Measurements from ENCODE around the gene CLCNKB.
"Not testable (repeated sequence)": the region's sequence is repeated elsewhere in the genome, so short reads cannot be mapped to it uniquely, and the experiment has no call there.

CLCNKB gene

DNA sequence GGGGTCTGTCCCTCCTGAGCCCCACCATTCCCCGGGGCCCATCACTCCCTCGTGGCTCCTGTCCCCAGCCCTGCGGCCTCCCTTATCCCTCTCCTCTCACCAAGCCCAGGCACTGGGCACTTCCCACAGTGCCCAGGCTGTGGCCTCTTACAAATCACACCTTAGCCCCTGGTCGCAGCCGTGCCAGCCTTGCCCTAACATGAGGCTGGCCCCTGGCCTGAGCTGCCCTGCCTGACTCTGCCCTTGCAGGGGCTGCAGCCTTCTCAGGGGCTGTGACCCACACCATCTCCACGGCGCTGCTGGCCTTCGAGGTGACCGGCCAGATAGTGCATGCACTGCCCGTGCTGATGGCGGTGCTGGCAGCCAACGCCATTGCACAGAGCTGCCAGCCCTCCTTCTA is 8.4 kb downstream of the CLCNKB start:
- not testable (repeated sequence) for DNase-seq
- intact Hi-C loops (cut with DNase I), result loop anchor here (10.0 kb wide), 1 partner anchor 257 kb away; no protein-coding TSS in a partner anchor

DNA sequence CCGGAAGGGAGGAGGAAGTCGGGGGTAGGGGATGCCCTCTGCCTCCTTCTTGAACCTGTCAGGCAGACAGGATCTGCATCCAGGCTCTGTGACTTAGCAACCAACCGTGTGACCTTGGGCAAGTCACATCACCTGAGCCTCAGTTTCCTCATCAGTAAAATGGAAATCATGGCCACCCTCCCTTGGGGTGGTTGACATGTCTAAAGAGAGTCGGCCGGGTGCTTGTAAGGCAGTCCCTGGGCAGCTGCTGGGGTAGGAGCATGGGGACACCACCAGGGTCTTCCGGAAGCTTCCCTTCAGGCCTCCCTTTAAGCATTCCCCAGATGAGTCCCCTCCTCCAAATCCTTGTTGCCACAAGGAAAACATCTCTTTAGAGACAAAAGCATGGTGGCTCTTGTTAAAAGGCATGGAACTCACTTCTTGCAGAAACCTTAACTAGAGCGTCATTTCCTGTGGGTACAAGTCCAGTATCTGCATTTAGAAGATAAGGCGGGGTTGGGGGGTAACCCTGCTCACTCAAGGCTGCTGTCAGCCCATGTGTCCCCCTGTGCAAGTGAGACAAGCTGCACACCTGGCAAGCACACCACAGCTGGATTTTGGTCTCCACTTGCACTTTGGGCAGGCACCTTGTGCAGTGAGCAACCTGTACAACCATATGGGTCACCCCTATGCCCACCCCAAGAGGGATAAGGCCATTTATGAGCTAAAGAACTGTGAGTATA is 10.4 kb downstream of the CLCNKB start:
- DNase-seq, result no peak
- intact Hi-C loops (cut with DNase I), result loop anchor here (10.0 kb wide), 1 partner anchor 259 kb away; no protein-coding TSS in a partner anchor

DNA sequence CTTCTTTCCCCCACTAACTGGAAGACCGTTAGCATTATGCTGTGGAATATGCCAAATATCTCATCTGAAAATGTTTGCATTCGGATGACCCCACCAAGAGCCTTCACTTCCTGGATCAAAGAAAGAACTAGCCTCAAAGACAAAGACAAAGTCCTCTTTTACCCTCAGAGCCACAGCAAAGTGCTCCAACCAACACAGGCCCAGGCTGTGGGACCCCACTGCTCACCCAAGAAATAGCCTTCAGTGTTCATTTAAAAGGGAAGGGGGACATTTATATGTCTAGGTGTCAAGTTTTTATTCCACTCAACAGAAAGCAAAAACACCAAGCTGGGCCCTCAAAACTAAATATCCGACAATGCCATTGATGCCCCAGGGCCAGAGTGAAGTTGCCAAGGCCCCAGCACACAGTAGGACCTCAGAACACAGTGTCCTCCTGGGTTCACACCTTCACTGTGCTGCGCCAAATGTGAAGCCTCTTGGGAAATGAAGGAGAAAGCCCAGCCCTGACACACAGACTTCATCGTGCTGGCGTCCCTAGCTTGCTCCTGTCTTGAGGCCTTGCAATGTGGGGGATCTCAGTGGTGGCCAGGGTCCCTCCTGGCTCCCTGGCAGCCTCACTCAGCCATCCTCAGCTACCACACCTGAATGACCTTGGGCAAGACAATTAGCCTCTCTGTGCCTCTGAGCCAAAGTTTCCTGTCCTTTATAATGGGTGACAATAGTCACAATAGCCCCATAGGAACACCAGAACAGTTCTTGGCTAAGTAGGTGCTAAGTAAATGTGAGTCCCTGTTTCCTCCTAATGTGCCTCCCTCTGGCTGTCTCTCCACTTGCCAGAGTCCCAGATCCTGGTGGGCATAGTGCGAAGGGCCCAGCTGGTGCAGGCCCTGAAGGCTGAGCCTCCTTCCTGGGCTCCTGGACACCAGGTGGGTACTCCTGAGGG is 11.3 kb downstream of the CLCNKB start:
- intact Hi-C loops (cut with DNase I), result loop anchor here (10.0 kb wide), 1 partner anchor 260 kb away; no protein-coding TSS in a partner anchor
- DNase-seq, result no peak

DNA sequence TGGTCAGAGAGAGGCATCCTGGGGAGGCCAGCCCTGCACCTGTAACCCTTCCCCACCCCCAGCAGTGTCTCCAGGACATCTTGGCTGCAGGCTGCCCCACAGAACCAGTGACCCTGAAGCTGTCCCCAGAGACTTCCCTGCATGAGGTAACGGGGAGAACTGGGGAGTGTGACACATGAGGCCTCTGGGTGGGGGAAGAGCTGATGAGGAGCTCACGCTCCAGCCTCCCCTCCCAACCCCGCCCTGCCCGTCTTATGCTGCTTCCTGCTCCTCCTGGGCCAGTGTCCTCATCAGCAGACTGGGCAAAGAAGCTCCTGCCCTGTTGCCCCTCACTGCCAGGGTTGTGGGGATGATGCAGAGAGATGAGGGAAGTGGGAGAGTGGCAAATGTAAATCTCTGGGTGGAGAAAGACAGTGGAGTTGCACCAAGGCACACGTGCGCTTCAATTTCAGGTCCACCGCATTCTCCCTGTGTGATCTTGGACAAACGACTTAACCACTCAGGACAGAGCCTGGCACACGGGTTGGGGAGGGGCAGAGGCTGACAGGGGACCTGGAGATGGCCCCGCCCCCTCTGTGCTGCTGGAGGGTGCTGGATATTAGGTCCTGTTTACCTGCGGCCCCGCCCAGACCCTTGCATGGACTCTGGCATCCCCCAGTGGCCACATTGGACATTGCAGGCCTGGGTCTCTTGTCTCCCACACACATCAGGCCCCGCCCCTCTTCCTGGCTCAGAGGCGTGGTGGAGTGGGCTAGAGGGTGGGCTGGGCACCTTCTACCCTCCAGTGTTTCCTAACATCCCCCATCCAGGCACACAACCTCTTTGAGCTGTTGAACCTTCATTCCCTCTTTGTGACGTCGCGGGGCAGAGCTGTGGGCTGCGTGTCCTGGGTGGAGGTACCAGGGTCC is 12.3 kb downstream of the CLCNKB start:
- peak; percentile 61 to 91 (median 82) for DNase-seq
- intact Hi-C loops (cut with DNase I), result loop anchor here (2.0 to 10.0 kb wide), 2 partner anchors 47 to 261 kb away; no protein-coding TSS in a partner anchor

DNA sequence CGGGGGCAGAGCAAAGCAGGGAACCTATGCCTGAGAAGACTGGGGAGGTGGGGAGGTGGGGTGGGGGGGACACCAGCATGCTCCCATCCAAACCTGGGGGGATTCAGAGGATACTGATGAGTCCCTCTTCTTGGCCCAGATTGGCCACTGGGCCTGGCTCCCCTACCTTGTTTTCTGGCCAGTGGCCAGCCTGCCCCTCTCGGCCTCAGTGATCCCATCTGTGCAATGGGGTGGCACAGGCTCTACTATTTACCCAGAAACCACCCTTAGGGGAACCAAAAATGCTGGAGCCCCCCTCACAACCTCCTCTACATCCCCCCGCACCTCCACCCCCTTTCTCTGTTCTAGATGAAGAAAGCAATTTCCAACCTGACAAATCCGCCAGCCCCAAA is 12.9 kb downstream of the CLCNKB start:
- intact Hi-C loops (cut with DNase I), result loop anchor here (2.0 to 10.0 kb wide), 2 partner anchors 48 to 262 kb away; no protein-coding TSS in a partner anchor
- DNase-seq, result not testable (repeated sequence)

DNA sequence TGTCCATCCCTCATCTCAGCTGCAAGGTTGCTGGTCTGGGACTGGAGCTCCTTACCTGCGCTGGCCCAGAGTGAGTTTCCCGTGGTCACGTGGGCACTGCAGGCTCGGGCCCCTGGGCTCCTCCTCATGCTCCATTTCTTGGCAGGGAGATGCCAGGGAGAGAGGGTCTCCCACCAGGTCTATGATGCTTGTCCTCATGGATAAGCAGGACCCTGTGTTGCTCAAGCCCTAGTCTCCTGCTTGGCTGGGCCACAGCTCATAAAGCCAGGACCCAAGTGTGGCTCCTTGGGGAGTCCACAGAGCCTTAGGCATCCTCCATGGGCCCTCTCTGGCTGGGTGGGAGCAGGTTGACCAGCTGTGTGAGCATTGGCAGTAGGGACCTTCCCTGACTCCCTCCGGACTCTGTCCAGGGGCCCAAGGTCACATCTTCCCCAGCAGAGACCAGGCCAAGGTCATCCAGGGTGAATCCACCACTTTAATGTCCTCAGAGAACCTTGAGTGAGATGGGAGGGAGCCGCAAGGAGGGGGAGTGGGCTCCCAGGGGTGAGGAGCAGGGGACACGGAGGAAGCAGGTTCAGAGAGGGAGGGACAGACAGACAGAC is 13.8 kb downstream of the CLCNKB start:
- DNase-seq, result not testable (repeated sequence)
- intact Hi-C loops (cut with DNase I), result loop anchor here (2.0 to 10.0 kb wide), 2 partner anchors 49 to 263 kb away; no protein-coding TSS in a partner anchor

DNA sequence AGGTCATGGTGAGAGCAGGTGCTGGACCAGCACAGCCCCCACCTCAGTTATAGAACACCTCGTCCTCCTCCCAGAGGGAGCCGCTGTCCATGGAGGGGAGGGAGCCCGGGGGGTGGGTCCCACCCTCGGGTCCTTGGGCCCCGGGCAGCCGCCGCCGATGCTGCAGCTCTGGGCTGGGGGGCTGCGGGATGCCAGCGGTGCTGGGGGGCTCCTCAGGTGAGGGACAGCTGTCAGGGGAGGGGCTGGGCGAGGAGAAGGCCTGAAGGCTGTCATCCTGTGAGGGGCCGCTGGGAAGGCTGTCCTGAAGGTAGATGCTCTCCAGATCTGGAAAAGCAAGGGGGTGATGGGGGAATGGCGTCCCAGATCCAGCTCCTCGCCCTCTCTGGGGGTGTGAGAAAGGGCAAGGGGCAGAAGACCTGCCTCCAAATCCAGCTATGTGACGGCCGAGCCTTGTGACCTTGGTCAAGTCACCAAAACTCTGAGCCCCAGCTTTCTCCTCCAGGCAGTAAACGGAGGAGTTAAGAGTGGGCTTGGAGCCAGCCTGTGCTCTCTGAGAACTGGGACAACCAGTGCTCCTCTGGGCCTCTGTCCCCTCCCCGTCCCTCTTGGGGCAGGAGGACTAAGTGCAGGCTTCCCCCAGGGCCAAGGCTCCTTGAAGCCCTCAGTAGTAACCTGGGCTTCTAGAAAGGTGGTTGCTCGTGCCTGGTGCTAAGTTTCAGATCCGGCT is 15.0 kb downstream of the CLCNKB start:
- not testable (repeated sequence) for DNase-seq

DNA sequence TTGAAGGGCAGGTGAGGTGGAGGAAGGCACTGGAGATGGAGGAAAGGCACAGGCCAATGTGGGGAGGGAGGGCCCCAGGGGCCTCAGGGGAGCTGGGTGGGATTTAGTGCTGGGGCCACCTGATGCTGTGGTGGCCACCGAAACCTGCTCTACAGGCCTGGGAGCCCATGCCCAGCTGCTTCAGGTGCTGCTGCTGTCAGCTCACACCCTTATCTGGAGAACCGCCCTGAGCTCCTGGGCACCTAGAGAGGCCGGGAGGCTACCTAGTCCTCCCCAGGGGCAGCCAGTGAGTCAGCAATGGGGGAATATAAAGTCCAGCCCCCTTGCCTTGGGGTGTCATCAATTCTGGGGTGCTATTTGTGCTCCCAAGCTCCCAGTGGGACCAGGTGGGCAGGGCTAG is 17.7 kb downstream of the CLCNKB start:
- intact Hi-C loops (cut with DNase I), result no loop called here
- no peak for DNase-seq

More for the DNA sequence above, 15.0 kb downstream of the CLCNKB start:
- intact Hi-C loops (cut with DNase I), result loop anchor here (10.0 kb wide), 1 partner anchor 264 kb away; no protein-coding TSS in a partner anchor

DNA sequence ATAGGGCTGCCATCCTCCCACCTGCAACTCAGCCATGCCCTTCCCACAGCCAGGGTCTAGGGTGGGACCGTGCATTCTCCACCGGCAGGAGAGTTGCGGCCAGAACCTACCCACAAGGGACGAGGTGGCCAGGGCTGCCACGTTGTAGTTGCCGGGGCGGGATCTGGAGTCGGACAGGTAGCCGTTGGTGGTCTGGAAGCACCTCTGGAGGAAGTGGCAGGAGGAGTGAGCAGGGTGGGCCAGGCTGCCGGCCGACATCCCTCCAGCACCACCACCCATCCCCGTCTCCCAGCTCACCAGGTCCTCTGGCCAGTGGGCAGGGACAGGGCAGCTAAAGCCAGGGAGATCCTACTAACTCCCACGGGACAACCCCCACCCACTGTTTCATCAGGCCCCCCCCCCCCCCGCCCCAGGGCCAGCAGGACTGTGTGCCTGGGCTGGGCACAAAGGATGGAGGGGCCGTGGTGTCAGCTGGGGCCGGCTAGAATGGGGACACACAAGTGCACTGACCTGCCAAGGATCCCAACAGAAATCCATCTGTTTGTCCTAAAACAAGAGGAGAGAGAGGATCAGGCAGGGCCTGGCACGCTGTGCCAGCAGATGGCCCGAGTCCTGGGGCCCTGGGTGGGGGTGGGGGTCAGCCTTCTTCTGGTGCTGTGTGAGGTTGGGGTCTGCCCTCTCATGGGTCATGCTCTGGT is 18.6 kb downstream of the CLCNKB start:
- intact Hi-C loops (cut with DNase I), result not testable (repeated sequence)
- peak in 3 of 42 donors; percentile 41 to 69 (median 68) for DNase-seq

DNA sequence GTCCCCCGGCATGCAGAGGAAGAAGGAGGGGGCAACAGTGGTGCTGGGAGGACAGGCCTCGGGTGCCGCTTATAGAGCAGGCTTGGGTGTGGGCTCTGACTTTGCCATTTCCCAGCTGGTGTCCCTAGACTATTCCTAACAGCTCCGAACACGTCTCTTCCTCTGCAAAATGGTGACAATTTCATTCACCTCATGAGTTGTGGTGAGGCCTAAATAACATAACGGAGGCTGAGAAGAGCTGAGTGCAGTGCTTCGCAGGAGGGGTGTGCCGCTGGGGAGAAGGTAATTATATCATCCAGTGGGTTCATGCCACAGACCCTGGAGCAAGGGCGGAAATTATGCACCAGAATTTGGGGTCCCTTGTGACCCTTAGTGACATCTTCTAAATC is 19.1 kb downstream of the CLCNKB start:
- DNase-seq; intact Hi-C loops (cut with DNase I): not testable (repeated sequence)

DNA sequence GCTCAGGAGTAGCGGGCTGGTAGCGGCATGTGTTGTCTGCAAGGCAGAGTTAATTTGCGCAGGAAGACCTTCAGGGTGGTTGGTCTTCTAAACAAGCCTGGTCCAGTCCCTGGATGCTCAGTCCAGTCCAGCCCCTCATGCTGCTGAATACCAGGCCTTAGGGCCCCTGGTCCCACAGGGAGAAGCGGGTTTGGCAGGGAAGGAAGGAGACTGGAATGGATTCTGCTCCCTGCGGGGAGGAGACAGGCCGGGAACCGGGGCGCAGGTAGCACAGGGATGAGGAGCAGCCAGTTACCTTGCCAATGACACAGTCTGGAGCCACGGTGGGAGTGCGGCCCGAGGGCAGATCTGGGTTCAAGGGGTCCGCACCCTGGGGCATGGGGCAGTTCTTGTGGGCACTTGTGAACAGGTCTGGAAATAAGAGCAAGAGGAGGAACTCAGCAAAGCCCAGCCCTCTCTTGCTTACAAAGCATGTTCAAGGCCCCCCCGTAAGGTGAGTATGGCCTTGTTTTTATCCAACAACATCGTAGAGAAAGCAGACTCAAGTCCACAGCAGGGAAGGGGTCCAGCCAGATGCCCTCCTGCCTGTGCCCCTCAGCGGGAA is 19.7 kb downstream of the CLCNKB start:
- intact Hi-C loops (cut with DNase I), result no loop called here
- DNase-seq, result no peak

DNA sequence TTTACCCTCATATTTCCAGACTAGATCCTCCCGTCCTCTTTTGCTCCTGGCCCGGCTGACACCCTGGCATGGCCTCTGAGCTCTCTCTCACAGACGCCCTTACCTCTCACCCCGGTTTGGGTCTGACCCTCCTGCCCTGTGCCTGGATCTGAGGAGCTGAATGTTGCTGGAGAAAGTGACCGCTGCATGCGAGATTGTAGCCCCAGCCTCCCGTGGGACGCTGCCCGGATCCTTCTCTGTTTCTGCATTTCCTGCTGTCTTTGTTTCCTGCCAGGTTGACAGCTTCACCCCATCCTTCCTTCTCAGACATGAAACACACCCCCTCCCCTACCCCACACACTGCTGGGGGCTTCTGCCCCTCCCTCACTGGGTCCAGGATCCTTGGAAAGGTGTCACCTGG is 20.3 kb downstream of the CLCNKB start:
- no peak for DNase-seq

DNA sequence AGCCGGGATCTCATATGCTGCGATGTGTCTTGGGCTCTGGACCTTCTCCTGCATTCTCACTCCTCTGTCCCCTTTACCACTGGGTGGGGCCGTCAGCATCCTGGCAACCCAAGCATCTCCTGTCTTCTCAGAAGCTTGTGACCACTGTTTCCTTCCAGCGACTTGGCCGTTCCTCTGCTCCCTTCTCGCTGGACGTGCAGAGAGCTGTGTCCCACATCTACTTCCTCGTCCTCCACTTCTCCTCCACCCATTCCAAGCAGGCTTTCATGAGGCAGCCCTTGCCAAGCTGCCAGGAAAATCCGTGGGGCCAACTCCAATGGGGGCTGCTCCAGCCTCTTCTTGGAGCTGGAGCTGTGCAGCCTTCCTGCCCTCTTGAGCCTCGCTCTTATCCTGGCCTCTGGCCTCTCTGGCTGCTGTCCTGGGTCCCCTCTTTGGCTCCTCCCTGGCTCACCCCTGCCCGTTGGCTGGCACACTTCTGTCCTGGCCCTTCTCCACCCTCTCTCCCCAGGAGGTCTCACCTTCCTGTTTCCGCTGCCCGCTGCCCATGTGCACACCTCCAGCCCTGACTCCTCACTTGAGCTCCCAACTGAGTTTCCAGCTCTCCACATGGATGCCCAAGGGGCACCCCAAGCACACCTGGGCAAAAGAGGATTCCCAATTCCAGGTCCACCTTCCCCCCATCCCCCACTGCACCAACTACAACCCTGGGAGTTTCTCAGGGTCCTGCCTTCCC is 21.1 kb downstream of the CLCNKB start:
- peak in 4 of 42 donors; percentile 17 to 46 (median 32) for DNase-seq
- intact Hi-C loops (cut with DNase I), result no loop called here

More for the DNA sequence above, 20.3 kb downstream of the CLCNKB start:
- intact Hi-C loops (cut with DNase I), result no loop called here

DNA sequence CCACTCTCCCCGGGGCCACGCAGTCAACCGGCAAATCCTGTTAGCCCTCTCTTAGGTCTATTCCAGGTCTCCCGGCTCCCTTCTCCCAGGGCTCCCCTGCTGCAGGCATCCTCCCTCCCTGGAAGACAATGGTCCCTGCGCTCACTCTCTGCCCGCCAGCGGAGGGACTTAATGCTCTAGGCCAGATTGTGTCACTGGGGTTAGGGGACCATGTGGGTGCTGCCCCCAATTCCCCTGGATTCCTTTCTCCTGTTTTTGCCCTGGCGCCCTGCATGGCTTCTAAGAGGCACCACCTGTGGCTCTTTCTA is 21.6 kb downstream of the CLCNKB start:
- DNase-seq, result no peak
- intact Hi-C loops (cut with DNase I), result no loop called here

DNA sequence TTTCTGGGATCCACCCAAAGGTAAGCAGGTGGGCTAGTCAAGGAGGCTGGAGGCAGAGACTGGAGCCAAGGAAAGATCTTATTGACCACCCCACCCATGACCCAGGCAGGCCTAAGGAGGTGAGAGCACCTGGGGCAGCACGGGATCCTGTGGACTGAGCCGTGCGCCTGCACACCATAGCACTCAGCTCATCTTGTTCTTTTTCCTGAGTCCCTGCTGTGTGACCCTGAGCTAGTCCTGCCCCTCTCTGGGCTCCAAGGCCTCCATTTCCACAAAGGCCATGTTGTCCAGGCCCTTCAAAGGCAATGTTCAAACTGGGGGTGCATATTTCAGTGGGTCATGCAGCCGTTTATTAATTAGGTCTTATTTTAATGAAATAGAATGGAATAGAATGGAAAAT is 22.7 kb downstream of the CLCNKB start:
- DNase-seq, result no peak
- intact Hi-C loops (cut with DNase I), result no loop called here
